HG02610 (cell line): ENCODE measurements around the gene TMPRSS3.

ENCODE experiments used
- ATAC-seq: cut with Tn5 transposase; IDR thresholded peaks from one replicate; pipeline ENCODE4 v1.9.1; 2021; ENCODE audit warnings: mild to moderate bottlenecking, moderate library complexity; ENCODE audit not compliant: unreplicated experiment

The TMPRSS3 gene

DNA sequence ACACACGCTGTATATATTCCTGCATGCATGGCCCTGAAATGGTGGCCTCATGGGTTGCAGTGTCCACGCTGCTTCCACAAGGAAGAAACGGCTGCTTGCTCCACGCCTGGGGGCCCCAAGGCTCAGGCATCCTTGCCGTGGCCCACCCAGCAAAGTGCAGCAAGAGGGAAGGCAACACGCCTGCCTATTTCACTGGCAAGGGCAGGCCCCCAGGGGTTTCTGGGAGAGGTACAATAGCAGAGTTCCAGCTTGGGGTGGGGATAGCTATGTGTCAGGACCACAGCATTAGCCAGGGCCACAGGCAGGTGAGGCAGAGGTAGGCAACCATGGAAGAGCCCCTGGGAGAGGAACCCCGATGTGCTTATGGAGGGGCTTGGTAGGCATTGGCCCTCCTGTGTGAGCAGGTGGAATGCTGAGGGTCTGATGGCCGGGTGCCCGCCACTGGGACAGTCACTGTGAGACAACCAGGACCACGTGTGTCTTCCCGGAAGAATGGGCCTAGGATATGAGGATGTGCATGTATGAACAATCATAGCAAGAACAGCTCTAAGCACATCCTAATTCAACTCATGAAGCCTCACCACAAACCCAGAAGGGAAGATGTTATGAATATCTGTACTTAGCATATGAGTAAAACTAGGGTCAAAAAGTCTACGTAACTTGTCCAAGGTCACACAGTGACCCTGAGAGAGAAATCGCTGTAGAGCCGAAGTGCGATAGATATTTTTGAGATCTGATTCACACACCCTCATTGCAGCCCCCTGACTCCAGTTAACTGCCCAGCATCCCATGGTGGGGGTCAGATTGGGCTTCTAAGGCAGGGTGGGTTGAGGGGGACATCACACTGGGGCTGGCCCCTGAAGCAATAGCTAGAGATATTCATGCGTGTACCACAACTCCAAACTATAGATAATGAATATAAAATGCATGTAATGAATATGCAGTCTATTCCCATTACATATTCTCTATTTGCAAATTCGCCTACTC, 56.8 kb downstream of the TMPRSS3 start:
- ATAC-seq: no peak

DNA sequence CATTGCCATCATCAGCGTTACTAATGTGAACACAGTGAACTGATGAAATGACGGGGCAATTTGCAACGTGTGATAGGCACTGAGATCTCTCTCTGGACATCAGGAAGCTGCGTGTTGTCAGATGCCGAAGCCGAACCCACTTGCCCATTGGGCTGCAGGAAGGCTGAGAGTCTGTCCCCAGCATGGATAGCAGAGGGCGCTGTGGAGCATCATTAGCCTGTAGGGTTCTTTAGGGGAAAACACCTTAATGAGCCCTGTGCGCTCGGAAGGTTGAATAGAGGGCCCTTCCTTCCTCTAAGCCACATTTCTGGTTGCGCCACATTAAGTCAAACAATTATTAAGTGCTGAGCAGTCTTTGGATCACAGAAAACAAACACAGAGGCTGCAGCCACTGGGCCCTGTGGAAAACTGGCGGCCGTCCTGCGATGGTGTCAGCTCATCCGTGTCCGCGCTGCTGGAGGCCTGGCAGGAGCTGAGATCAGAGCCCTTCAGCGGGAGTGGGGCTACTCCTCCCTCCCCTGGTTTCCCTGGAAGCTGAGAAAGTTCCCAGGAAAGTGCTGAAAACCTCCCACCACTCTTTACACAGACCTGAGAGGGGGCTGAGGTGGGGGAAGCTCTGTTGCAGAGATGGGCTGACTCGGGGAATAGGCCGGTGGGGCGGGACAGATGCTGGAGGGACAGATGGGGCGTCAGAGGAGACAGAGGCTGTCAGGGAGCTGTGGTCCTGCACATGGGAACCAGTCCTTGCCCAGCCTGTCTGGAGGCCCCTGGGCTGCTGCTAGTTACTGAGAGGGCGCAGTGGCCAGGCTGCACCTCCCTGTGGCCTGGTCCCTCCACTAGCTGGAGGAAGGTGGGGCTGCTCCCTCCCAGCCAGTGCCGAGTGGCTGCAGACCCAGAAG, 57.8 kb downstream of the TMPRSS3 start:
- no peak for ATAC-seq

DNA sequence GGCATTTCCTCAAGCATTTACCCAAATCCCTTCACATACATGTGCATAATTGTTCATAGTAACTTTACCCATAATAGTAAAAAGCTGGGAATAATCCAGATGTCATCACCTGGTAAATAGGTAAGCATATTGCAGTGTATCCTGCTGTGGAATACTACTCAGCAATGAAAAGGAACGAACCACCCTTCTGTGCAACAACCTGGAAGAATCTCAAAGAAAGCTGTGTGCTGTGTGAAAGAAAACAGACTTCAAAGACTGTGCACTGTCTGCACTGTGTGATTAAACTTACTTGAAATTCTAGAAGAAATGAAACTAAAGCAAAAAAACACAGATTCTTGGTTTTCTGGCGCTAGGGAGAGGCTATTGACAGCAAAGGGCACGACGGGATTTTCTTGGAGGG, 58.6 kb downstream of the TMPRSS3 start:
- no peak for ATAC-seq

DNA sequence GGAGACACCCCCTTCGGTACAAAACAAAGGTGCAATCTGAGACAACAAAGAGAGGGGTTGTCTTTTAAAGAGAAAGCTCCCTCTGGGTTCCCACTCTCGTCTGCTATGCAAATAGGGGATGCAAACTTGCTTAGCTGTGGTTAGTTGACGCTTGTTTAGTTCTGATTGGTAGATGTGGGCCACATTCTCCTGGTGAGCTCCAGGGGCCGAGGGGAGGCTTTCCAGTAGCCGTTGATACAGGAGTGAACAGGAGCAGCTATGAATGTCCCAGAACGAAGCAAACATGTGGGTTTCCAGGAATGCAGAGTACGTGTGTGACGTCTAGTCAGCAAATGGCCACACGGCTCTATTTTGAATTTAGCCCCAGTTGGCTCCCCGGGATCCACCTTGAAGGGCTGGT, 59.8 kb downstream of the TMPRSS3 start:
- ATAC-seq: no peak

DNA sequence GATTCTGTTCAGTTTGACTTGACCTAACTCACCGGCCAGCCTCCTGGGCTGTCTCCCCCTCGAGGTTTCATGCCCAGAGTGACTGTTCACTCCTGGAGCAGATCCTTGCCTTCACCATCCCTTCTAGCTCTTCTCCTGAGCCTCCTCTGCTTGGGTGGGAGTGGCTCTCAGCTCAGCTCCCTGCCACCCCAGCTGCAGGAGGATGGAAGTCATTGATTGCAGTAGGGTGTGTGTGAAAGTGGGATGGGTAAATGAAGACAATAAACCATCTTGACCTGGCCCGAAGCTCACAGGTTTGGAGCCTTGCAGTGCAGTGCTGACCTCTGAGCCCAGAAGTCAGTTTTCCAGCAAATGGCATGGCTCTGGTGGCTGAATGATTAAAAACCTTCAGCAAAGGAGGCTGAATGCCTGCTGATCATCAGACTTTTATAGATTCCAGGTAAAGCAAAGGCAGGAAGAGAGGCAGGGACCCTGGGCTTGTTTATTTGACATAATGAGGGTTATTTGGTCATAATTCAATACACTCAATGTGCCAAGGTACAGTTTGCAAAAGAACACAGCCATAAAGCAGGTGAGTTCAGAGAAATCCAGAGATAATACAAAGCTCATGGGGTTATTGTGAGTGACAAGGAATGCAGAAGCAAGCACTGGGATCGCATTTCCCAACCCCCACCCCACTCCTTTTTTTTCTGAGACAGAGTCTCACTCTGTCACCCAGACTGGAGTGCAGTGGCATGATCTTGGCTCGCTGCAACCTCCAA, 63.1 kb downstream of the TMPRSS3 start:
- no peak for ATAC-seq

DNA sequence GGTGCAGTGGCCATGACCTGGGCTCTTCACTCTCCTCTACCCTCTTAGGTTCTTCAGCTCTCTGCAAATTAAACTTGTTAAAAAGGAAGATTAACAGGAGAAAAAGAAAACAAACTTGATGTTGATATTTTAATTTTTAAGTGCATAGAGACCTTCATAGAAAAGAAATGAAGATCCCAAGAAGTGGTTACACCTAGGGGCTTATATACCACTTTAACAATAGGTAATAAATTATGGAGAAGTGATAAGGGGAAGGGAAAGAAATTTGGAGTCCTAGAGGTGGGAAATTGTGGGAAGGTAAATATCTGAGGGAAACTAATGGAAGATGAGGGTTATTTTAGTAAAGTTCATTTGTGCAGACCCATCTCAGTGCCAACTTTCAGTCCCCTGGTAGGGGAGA, 64.2 kb downstream of the TMPRSS3 start:
- ATAC-seq: no peak

DNA sequence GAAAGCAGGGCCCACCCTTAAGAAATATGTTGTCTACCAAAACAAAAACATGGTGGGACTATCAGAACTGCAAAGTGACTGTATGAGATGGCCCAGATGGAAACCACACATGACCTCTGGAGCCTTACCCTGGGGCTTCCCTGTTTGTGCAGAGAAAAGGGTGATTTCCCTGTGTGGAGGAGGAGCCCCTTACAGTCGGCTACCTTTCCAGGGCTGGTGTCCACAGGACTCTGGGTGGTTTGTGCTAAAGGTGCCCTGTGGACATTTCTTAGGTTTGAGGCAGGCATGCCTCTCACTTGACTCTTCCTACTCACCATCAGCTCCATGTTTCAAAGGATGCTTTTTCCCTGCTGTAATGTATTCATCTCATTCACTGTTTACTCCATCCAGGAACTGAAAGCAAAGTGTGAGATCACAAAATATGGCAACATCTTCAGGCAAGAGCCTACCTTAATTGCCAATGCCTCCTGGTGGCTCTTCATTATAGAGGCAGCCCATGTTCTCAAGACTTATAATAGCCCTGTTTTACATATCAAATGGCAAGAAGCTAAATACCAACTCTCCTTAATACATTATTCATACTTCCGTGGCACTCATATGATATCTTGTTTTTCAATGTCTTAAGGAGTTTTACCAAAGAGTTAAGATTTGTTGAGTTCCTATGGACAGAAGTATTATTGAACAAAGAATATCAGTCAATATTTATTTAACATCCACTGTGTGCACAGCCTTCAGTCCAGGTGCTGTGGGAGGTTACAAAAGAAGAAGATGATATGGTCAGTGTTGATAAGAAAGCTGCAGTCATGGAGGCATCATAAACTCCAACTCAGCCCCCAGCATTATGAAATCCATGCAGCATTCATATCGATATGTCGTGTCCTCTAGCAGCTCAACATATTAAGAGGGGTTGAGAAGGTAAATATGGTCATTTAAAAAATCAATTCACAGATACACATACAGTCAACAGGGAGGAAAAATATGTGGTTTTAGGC, 65.2 kb downstream of the TMPRSS3 start:
- ATAC-seq: no peak

DNA sequence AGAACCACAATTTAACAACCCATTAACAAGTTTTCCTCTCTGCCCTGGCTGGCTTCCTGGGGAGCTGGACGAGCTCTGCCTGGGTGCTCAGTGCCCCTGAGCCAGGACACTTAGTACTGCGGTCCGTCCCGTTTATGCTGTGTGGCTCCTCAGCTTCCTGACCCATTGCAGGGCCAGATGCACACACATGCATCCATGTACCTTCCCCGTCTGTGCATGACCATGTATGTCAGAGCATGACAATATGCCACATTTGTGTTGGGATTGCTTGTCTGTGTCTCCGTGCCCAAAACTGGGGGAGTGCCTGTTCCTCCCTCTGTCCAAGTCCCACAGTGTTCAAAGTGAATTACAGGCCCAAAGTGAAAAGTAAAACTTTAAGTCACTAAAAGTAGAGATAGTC, 71.0 kb downstream of the TMPRSS3 start:
- no peak for ATAC-seq
